GM12891 (cell line): ENCODE measurements around the gene WASHC4.

ENCODE experiments used
- POLR2A ChIP-seq: IDR thresholded peaks from 2 replicates; pipeline ENCODE4 v1.6.1; 2011; ENCODE audit warnings: low read depth, low read length, control low read depth
- POLR2AphosphoS5 ChIP-seq: IDR thresholded peaks from 2 replicates; pipeline ENCODE4 v1.6.1; 2011; ENCODE audit warnings: low read depth, low read length, control low read depth
- POU2F2 ChIP-seq: IDR thresholded peaks from 2 replicates; pipeline ENCODE4 v1.6.1; 2011; ENCODE audit warnings: low read depth, mild to moderate bottlenecking, control low read depth, low read length, moderate library complexity

DNA sequence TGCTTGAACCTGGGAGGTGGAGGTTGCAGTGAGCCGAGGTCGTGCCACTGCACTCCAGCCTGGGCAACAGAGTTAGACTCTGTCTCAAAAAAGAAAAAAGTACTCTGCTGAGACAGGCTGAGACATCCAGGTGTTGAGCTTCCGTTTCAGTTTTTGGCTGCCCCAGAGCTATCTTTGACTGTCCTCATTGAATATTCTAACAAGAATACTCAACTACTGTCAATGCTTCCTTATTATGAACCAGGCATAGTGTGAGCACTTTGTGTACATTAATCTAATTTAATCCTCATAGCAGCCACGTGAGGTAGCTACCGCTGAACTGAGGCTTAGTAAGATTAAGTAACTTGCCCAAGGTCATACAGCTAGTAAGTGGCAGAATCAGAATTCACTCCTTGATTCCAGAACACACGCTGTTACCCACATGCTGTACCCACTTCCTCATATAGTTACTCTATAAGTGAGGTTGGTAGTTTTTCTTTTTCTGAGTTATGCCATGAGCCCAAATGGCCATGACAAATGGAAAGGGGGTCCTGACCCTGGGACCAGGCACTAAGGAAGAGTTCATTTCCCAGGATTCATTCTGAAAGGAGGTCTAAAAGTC, 34.5 kb upstream of the WASHC4 start:
- TF ChIP-seq POU2F2 (no peak), POLR2A (no peak), POLR2AphosphoS5 (no peak)
